GM21515 (cell line): Measurements from ENCODE around the gene SLC22A23.

ENCODE experiments used
- ATAC-seq: cut with Tn5 transposase; IDR thresholded peaks from one replicate; pipeline ENCODE4 v1.9.1; 2021; ENCODE audit not compliant: unreplicated experiment

SLC22A23 gene

GRCh38 chr6:3372912-3373554, 83.8 kb downstream of the SLC22A23 start:
- ATAC-seq: no peak

- ATAC-seq: no peak
Observed at GRCh38 chr6:3372184-3372846, 84.5 kb downstream of the SLC22A23 start.

GRCh38 chr6:3371222-3371949, 85.5 kb downstream of the SLC22A23 start:
- no peak for ATAC-seq

GRCh38 chr6:3370361-3371221, 86.3 kb downstream of the SLC22A23 start:
- ATAC-seq: no peak

GRCh38 chr6:3369985-3370360, 86.9 kb downstream of the SLC22A23 start:
- ATAC-seq: no peak

- ATAC-seq: no peak
Observed at GRCh38 chr6:3368685-3369084, 88.2 kb downstream of the SLC22A23 start.

GRCh38 chr6:3367630-3368029, 89.2 kb downstream of the SLC22A23 start:
- no peak for ATAC-seq

DNA sequence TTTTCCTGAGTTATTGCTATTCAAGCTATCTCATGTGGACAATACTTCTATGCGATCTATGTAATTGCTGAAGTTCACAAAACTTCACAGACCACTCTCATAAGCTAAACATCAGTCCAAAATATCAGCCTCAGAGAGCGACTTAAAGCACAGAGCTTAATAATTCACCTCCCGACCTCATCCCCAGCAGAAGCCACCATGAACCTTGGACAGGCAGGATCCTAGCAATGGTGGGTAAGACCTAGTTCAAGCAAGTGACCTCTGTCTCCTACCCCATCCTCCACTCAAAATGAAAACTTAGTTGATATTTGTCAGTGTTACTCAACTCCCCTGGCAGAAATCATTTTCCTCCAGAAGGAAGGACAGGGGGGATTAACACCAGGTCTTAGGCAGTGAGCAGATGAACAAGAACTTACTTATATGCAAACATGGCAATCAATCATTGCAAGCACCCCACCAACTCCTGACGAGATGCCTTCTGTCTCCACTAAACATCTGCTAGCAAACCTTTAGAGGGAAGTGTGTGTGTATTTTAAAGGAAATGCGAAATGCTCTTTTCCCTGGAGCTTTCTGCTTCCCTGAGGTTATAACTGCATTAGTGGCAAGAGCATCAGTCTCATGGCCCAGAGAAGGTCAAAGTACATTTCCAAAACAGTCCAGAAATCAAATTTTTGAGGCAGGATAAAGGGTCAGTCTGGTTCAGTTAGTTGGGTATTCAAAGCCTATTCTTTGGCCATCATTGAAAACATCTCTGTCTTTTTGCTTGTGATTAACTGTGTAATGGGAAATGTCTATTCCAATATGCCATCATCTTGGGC, 90.0 kb downstream of the SLC22A23 start:
- ATAC-seq: no peak

DNA sequence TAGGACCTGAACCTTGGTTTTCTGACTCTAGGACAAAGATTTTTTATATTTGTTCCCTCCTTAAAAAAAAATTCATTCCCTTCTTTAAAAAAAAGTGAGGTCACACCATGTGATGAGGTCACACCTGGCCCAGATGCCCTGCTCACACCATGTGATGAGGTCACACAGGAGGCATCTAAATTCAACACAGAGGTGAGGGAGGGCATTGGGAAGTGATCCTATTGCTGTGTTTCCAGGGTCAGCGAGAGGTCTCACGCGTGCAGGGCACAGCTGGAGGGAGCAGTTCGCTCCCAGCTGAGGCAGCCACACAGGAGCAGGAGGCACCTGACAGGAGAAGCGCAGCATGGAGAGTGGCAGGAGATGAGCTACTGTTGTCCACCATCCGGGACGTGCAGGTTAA, 92.5 kb downstream of the SLC22A23 start:
- no peak for ATAC-seq

DNA sequence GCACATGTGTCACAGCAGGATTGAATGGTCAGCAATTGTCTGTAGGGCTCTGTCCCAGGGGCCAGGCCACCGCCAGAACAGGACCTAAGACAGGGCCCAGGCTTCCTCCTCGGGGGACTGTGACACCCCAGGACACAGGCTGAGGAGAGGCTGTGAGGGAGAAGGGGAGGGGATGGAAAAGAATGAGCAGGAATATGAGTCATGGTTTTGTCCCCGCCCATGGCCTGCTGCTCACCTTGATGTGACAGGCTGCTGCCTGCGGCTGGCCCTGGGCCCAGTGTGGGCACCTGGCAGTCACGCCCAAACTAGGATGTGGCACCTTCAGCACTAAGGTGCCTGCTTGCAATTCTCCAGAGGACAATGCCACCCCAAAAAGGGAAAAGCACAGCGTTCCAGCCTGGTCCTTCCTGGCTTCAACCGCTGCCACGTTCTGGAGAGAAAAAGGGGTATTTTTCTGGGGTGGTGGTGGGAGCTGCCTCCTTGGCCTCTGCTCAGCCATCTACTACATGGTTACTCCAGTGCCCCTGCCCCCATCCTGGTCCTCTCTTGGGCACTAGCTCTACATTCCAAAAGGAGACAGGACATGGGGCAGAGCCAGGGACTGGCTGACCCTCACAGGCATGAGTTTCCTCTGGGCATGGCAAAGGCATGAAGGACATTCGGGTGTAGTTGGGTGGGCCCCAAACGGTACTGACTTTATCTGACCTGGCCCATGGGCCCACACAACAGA, 93.4 kb downstream of the SLC22A23 start:
- no peak for ATAC-seq

DNA sequence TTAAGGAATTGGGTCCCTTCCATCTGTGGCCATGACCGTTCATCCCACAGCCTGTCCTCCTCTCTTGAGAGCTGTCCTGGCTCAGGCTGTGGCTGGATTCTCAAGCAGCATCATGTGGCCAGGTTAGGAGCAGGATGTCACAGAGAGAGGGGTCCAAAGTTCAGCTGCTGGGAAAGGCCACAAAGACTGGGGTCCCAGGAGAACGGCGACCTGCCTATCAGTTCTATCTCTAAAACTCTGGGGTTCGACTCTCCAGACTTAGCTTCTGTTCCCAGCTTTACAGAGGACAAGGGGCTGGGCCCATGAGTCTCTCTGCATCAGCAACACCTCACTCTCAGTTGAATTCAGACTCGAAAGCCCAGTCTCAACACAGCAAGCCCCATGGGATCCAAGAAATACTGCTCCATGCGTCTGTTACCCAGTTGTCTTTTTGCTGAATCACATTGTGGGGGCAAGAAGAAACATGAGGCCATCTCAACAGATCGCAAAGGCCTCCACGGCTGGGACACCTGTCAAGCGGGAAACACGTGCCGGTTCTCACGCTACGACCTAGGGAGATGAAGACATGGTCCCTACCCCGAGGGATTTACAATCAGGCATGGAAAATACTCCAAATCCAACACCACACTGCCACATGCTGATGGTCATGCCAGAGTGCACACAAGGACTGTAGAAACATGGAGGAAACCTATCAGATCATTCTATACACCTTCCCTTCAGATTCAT, 95.4 kb downstream of the SLC22A23 start:
- ATAC-seq: no peak

DNA sequence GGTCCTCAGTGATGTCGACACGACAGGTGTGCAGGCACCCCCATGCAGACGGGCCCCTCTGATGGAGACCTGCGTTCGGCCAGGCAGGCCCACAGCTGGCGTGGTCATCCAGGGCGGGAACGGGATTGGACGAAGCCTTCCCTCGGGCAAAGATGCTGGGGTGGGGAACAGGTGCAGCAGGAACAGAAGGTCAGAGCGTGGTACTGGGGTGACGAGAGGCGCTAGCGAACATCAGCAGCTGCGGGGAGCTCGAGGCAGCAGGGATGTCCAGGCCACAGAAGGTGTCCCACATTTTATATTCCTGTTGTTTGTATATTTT, 96.2 kb downstream of the SLC22A23 start:
- no peak for ATAC-seq

GRCh38 chr6:3359973-3360726, 96.7 kb downstream of the SLC22A23 start:
- ATAC-seq: no peak

GRCh38 chr6:3359101-3359752, 97.6 kb downstream of the SLC22A23 start:
- no peak for ATAC-seq

GRCh38 chr6:3358413-3359100, 98.3 kb downstream of the SLC22A23 start:
- no peak for ATAC-seq

DNA sequence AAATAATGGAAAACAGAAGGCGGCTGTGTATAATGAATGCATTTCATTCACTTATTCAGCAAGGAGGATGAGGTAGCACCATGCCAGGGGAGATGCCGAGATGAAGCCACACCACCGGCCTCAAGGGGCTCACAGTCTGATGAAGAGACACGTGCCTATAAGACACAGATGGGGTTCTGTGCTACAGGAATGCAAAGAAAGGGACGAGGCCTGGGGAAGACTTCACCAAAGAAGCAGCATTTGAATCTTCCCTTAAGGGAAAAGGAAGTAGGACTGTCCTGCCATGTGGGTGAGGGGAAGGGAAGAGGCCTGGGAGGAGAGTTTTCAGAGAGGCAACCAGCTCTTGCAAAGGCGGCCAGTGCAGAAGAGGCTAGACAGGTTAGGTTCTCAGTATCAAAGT, 99.2 kb downstream of the SLC22A23 start:
- ATAC-seq: no peak

GRCh38 chr6:3356824-3357420, 99.9 kb downstream of the SLC22A23 start:
- ATAC-seq: no peak
